ENCODE results near the gene LSMEM2.
"Not testable (repeated sequence)": the region's sequence is repeated elsewhere in the genome, so short reads cannot be mapped to it uniquely, and the experiment has no call there.

Gene LSMEM2

DNA sequence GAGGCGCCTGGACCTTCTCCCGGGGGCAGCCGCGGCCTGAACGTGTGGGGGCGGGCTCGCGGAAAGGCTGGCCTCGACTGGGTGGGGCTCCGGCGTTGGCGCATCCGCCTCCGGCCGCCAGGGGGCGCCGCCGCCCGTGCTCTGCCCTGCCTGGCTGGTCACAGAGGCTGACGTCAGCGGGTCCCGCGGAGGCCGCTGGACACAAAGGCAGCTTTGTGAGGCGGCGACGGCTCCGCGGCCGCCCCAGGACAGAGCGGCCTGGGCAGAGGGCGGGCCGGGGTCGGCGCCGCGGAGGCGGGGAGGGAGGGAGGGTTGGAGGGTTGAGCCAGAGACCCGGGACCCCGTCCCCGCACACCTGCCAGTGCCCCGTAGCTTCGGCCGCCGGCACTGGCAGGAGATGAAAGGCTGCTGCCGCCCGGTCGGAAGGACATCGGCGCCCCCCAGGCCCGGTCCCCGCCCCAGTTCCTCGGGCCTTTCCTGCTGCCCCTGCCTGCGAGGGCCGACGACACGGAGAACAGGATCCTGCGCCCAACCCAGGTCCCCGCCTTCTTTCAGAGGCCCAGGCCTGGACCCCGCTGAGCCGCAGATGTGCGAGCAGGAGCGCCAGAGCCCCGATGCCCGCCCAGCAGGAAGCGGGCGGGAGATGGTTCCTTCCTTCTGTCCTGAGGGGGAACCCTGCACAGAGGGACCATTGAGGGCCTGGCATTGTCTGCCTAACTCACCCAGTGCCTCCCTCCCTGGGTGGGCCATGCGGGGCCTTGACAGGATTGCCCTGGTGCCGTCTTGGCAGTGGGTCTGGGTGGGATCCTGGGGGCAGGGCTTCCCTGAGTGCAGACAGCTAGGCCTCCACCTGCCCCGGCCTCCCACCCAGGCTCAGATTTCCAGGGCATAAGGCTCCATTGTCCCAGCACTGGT lies 18.6 kb upstream of the LSMEM2 start:
- Histone ChIP-seq H3K27me3 (ENCODE audit: low read length) (no peaks in the 10 kb centered on the region), H3K4me3 (ENCODE audit: insufficient read depth, low read length, poor library complexity, severe bottlenecking) (peak overlapping the region; percentile 48), H3K9me3 (ENCODE audit: insufficient read depth, low read length) (no peaks in the 10 kb centered on the region), H3K27ac (ENCODE audit: low read depth, low read length) (no peak overlapping the region), H3K79me2 (ENCODE audit: insufficient read depth, low read length) (no peaks in the 10 kb centered on the region), H3K36me3 (ENCODE audit: low read length) (0 out of 2 replicates have a peak, but pooled peaks cover 3% of the 10 kb centered on the region), H3K9me2 (replicated peaks; ENCODE audit: insufficient read depth, low read length) (no peaks in the 10 kb centered on the region), H3K4me2 (ENCODE audit: low read depth, low read length, poor library complexity, severe bottlenecking) (peak overlapping the region; percentile 52), H2AFZ (ENCODE audit: low read depth, low read length, severe bottlenecking) (no peak overlapping the region), H3K9ac (ENCODE audit: low read length) (peak overlapping the region; percentile 50), H4K20me1 (ENCODE audit: low read depth, low read length) (no peaks in the 10 kb centered on the region), H3F3A (ENCODE audit: insufficient read depth) (no peaks in the 10 kb centered on the region)
- TF ChIP-seq CTCF (IDR thresholded peaks at IDR 0.05; ENCODE audit: insufficient read depth, low read length, poor library complexity, severe bottlenecking) (peak; percentile 94), EZH2phosphoT487 (conservative IDR thresholded peaks at IDR 0.05; ENCODE audit: low read length) (no peak)

DNA sequence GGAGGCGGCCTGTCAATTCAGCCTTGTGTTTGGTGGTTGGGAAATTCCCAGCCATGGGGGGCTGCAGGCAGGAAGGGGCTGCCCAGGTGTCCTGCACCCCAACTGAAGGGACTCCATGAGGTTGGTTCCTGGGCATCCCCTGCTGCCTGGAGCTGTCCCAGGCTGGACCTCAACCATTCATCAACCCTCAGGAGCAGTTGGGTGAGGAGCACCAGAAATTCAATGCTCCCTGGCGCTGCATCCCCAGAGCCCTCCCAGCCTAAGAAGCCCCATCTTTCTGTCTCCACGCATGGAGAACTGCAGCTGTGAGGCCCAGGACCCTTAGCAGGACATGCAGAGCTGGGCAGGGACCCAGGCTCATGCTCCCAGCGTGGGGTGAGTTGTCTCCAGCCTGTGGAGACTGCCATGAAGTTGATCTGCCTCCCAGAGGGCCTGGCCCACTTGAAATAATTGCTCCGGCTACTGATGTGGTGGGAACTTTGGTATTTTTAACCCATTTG lies 17.9 kb upstream of the LSMEM2 start:
- H4K20me1 ChIP-seq (ENCODE audit: low read depth, low read length) = no peaks in the 10 kb centered on the region
- TF ChIP-seq CTCF (IDR thresholded peaks at IDR 0.05; ENCODE audit: insufficient read depth, low read length, poor library complexity, severe bottlenecking) = no peak
- TF ChIP-seq EZH2phosphoT487 (conservative IDR thresholded peaks at IDR 0.05; ENCODE audit: low read length) = no peak

DNA sequence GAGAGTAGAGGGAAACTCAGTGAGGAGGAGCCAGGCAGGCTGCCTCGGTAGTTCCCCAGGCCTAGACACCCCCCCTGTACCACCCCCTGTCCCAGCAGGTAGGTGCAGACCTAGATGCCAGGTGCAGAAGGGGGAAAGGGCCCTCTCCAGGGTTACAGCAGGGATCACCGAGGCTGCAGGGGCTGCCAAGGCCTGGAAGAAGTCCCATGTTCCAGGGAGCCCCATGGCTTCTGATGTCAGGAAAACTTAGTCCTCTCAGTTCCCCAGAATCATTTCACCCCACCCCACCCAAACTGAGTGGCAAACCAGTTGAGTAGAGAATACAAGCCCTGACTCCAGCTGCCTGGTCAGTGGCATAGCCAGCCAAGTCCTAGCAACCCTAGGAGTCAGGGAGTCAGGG lies 17.4 kb upstream of the LSMEM2 start:
- no peak overlapping the region for H3K4me2 ChIP-seq (ENCODE audit: low read depth, low read length, poor library complexity, severe bottlenecking)
- no peak for TF ChIP-seq EZH2phosphoT487 (conservative IDR thresholded peaks at IDR 0.05; ENCODE audit: low read length)
- no peaks in the 10 kb centered on the region for H4K20me1 ChIP-seq (ENCODE audit: low read depth, low read length)

More for the DNA sequence above, 17.9 kb upstream of the LSMEM2 start:
- Histone ChIP-seq H3K27me3 (ENCODE audit: low read length) (no peaks in the 10 kb centered on the region), H3K27ac (ENCODE audit: low read depth, low read length) (no peak overlapping the region), H3K4me2 (ENCODE audit: low read depth, low read length, poor library complexity, severe bottlenecking) (no peak overlapping the region), H3K9ac (ENCODE audit: low read length) (no peak overlapping the region), H2AFZ (ENCODE audit: low read depth, low read length, severe bottlenecking) (no peak overlapping the region), H3F3A (ENCODE audit: insufficient read depth) (no peaks in the 10 kb centered on the region), H3K79me2 (ENCODE audit: insufficient read depth, low read length) (no peaks in the 10 kb centered on the region), H3K9me3 (ENCODE audit: insufficient read depth, low read length) (no peaks in the 10 kb centered on the region), H3K4me3 (ENCODE audit: insufficient read depth, low read length, poor library complexity, severe bottlenecking) (no peak overlapping the region), H3K9me2 (replicated peaks; ENCODE audit: insufficient read depth, low read length) (no peaks in the 10 kb centered on the region), H3K36me3 (ENCODE audit: low read length) (0 out of 2 replicates have a peak, but pooled peaks cover 3% of the 10 kb centered on the region)

GRCh38 chr3:50262200-50262599 lies 16.7 kb upstream of the LSMEM2 start:
- not testable (repeated sequence) for H3K4me3 ChIP-seq (ENCODE audit: insufficient read depth, low read length, poor library complexity, severe bottlenecking); H3K4me2 ChIP-seq (ENCODE audit: low read depth, low read length, poor library complexity, severe bottlenecking); H3K27me3 ChIP-seq (ENCODE audit: low read length); H3K9me3 ChIP-seq (ENCODE audit: insufficient read depth, low read length); H3K79me2 ChIP-seq (ENCODE audit: insufficient read depth, low read length); H3K27ac ChIP-seq (ENCODE audit: low read depth, low read length); H3K9me2 ChIP-seq (replicated peaks; ENCODE audit: insufficient read depth, low read length); H3K9ac ChIP-seq (ENCODE audit: low read length); H2AFZ ChIP-seq (ENCODE audit: low read depth, low read length, severe bottlenecking); H3K36me3 ChIP-seq (ENCODE audit: low read length); H4K20me1 ChIP-seq (ENCODE audit: low read depth, low read length); H3F3A ChIP-seq (ENCODE audit: insufficient read depth)

More for the DNA sequence above, 17.4 kb upstream of the LSMEM2 start:
- Histone ChIP-seq H3K9me2 (replicated peaks; ENCODE audit: insufficient read depth, low read length) (no peaks in the 10 kb centered on the region), H2AFZ (ENCODE audit: low read depth, low read length, severe bottlenecking) (no peak overlapping the region), H3K4me3 (ENCODE audit: insufficient read depth, low read length, poor library complexity, severe bottlenecking) (no peak overlapping the region), H3K36me3 (ENCODE audit: low read length) (0 out of 2 replicates have a peak, but pooled peaks cover 3% of the 10 kb centered on the region), H3K79me2 (ENCODE audit: insufficient read depth, low read length) (no peaks in the 10 kb centered on the region), H3K27me3 (ENCODE audit: low read length) (no peaks in the 10 kb centered on the region), H3K9ac (ENCODE audit: low read length) (no peak overlapping the region), H3F3A (ENCODE audit: insufficient read depth) (no peaks in the 10 kb centered on the region), H3K27ac (ENCODE audit: low read depth, low read length) (no peak overlapping the region), H3K9me3 (ENCODE audit: insufficient read depth, low read length) (no peaks in the 10 kb centered on the region)
